Esophagus (tissue), 2 donors: ENCODE measurements around the gene SMIM44. TPM values are rescaled to one million over a fixed set of nuclear protein-coding genes. Genes with fewer than 3 reads are reported as not detected.

Experiments used
- H3K27ac ChIP-seq, 2 donors: one replicate each; pipeline ENCODE4 v1.5.1; 2013; ENCODE audit warnings: low read depth in 2 of 2, mild to moderate bottlenecking in 2 of 2, inconsistent platforms in 1 of 2, low read length in 1 of 2, moderate library complexity in 1 of 2
- H3K27me3 ChIP-seq, 2 donors: one replicate each; pipeline ENCODE4 v1.6.1; 2013; ENCODE audit warnings: low read length in 2 of 2, control low read depth in 1 of 2, mild to moderate bottlenecking in 1 of 2; ENCODE audit not compliant: insufficient read depth in 2 of 2, control insufficient read depth in 1 of 2
- H3K36me3 ChIP-seq, 2 donors: one replicate each; pipeline ENCODE4 v1.6.1; 2013; ENCODE audit warnings: low read length in 1 of 2; ENCODE audit not compliant: control insufficient read depth in 2 of 2, insufficient read depth in 2 of 2
- H3K4me1 ChIP-seq, 2 donors: one replicate each; pipeline ENCODE4 v1.6.1; 2013; ENCODE audit warnings: low read length in 1 of 2; ENCODE audit not compliant: control insufficient read depth in 2 of 2, insufficient read depth in 2 of 2
- H3K4me3 ChIP-seq, 2 donors: one replicate each; pipeline ENCODE4 v1.5.1; 2013; ENCODE audit warnings: low read length in 2 of 2, mild to moderate bottlenecking in 2 of 2, low read depth in 1 of 2, moderate library complexity in 1 of 2
- H3K9me3 ChIP-seq, 2 donors: one replicate each; pipeline ENCODE4 v1.6.1; 2013; ENCODE audit warnings: mild to moderate bottlenecking in 2 of 2, low read depth in 1 of 2, low read length in 1 of 2, moderate library complexity in 1 of 2; ENCODE audit not compliant: control insufficient read depth in 2 of 2, insufficient read depth in 1 of 2
- WGBS, 2 donors: extraction: QIAGEN DNeasy Blood & Tissue Kit; methylation state at CpG; one replicate each; pipeline ENCODE4 v1.1.7; 2013; 5-methylcytosine and 5-hydroxymethylcytosine counted together
- polyA plus RNA-seq, 2 donors: library from polyadenylated mRNA; stranded (reverse); fragments of 200-250 nt; gene quantifications; one replicate each; pipeline ENCODE4 v1.2.3, GENCODE V29; 2013
- donor health status: healthy with polysubstance abuse.
- donor health status: Bipolar disorder and iron deficiency.

SMIM44 gene
- polyA plus RNA-seq, 2 donors, result not detected

- Histone ChIP-seq H3K27me3 (no peaks in the 10 kb centered on the region), H3K36me3 (peaks cover 21 to 72% of the 10 kb centered on the region in 2 donors)
- WGBS, 2 donors, result 94% methylated on average over 28 of the region's 28 CpGs
These were observed 43.4 kb upstream of the SMIM44 start for GRCh38 chr19:3526507-3527237.

GRCh38 chr19:3524904-3525451 lies 41.7 kb upstream of the SMIM44 start:
- no peaks in the 10 kb centered on the region for H3K27me3 ChIP-seq
- WGBS, 2 donors, result 95% methylated on average over 20 of the region's 20 CpGs
- peaks cover 4 to 9% of the 10 kb centered on the region in 2 donors for H3K4me1 ChIP-seq
- H3K4me3 ChIP-seq, result no peak overlapping the region
- no peak overlapping the region for H3K27ac ChIP-seq
- no peaks in the 10 kb centered on the region for H3K9me3 ChIP-seq
- H3K36me3 ChIP-seq, result peaks cover 9 to 60% of the 10 kb centered on the region in 2 donors

More at GRCh38 chr19:3526507-3527237, 43.4 kb upstream of the SMIM44 start:
- Histone ChIP-seq H3K9me3 (no peaks in the 10 kb centered on the region), H3K27ac (no peak overlapping the region), H3K4me1 (peaks cover 0 to 4% of the 10 kb centered on the region in 2 donors), H3K4me3 (no peak overlapping the region)

- Histone ChIP-seq H3K4me3 (no peak overlapping the region), H3K27me3 (no peaks in the 10 kb centered on the region), H3K27ac (no peak overlapping the region), H3K4me1 (peaks cover 5 to 9% of the 10 kb centered on the region in 2 donors), H3K9me3 (no peaks in the 10 kb centered on the region), H3K36me3 (peaks cover 9 to 61% of the 10 kb centered on the region in 2 donors)
- WGBS, 2 donors, result 93 to 94% methylated on average over 30 to 33 of the region's 33 CpGs
These were observed 41.0 kb upstream of the SMIM44 start for GRCh38 chr19:3524078-3524842.

GRCh38 chr19:3523361-3524077 lies 40.3 kb upstream of the SMIM44 start:
- H3K4me3 ChIP-seq, result no peak overlapping the region
- no peaks in the 10 kb centered on the region for H3K27me3 ChIP-seq
- H3K4me1 ChIP-seq, result peaks cover 5 to 9% of the 10 kb centered on the region in 2 donors
- H3K36me3 ChIP-seq, result peaks cover 9 to 57% of the 10 kb centered on the region in 2 donors
- 91 to 93% methylated on average over 20 to 21 of the region's 21 CpGs for WGBS, 2 donors
- H3K9me3 ChIP-seq, result no peaks in the 10 kb centered on the region
- no peak overlapping the region for H3K27ac ChIP-seq

- no peaks in the 10 kb centered on the region for H3K9me3 ChIP-seq
- no peak overlapping the region for H3K4me3 ChIP-seq
- H3K4me1 ChIP-seq, result peaks cover 5 to 9% of the 10 kb centered on the region in 2 donors
- WGBS, 2 donors, result 92 to 93% methylated on average over 37 to 40 of the region's 40 CpGs
- no peaks in the 10 kb centered on the region for H3K27me3 ChIP-seq
- peaks cover 7 to 50% of the 10 kb centered on the region in 2 donors for H3K36me3 ChIP-seq
- H3K27ac ChIP-seq, result no peak overlapping the region
These were observed 39.5 kb upstream of the SMIM44 start for GRCh38 chr19:3522421-3523360.

- peaks cover 5 to 15% of the 10 kb centered on the region in 2 donors for H3K4me1 ChIP-seq
- H3K4me3 ChIP-seq, result no peak overlapping the region
- peak overlapping the region; percentile 77 to 86 for H3K27ac ChIP-seq
- H3K36me3 ChIP-seq, result peaks cover 2 to 36% of the 10 kb centered on the region in 2 donors
- no peaks in the 10 kb centered on the region for H3K9me3 ChIP-seq
- 53 to 54% methylated on average over 7 of the region's 7 CpGs for WGBS, 2 donors
- no peaks in the 10 kb centered on the region for H3K27me3 ChIP-seq
These were observed 37.8 kb upstream of the SMIM44 start for GRCh38 chr19:3521104-3521445.

- Histone ChIP-seq H3K4me3 (no peak overlapping the region), H3K27me3 (no peaks in the 10 kb centered on the region), H3K27ac (peak overlapping the region; percentile 77 to 86), H3K9me3 (no peaks in the 10 kb centered on the region), H3K4me1 (peaks cover 5 to 15% of the 10 kb centered on the region in 2 donors), H3K36me3 (peaks cover 2 to 30% of the 10 kb centered on the region in 2 donors)
- 63 to 71% methylated on average over 37 of the region's 37 CpGs for WGBS, 2 donors
These were observed 37.2 kb upstream of the SMIM44 start for GRCh38 chr19:3520166-3521103.

GRCh38 chr19:3519126-3519525 lies 35.9 kb upstream of the SMIM44 start:
- Histone ChIP-seq H3K4me3 (no peak overlapping the region), H3K36me3 (peaks cover 2 to 25% of the 10 kb centered on the region in 2 donors), H3K4me1 (peaks cover 5 to 18% of the 10 kb centered on the region in 2 donors), H3K27me3 (no peaks in the 10 kb centered on the region), H3K27ac (no peak overlapping the region), H3K9me3 (no peaks in the 10 kb centered on the region)
- 81 to 84% methylated on average over 18 of the region's 18 CpGs for WGBS, 2 donors
